ENCODE measurements around the gene APOBEC3F.
"Not testable (repeated sequence)": the region's sequence is repeated elsewhere in the genome, so short reads cannot be mapped to it uniquely, and the experiment has no call there.

APOBEC3F gene

DNA sequence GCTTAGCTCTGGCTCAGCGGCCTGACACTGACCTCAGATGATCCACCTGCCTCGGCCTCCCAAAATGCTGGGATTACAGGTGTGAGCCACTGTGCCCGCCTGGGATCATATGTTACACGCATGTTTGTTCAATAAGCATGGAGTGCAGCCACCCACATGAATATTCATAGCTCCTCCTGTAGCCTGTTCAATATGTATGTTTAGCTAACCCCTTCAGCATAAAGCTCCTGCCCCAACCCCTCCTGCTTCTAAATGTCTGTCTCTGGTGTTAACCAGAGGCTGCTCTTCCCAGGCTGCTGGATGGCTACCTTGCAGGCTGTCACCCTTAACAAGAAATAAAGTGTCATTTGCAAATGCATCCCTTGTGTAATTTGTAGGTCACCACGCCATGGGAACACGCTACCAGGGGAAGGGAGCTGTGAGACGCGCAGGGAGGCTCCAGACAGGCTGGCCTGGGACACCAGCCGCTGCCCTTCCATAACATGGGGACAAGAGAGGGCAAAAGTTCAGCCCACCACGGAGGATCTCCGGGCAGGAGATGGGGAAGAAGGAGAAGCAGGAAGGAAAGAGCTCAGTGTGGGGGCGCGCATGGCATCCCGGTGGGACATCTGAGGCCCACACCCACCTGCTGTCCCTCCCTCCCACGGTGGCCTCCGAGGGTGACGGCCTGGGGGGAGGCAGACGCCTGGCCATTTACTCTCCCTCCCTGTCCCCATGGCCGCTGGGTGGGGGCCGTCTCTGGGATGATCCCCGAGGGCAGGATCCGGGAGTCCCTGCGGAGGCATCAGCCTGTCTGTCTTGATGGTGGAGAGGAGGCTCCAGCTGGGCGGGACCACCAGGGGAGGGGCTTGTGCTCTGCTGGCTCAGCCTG is 35.7 kb downstream of the APOBEC3F start:
- DNase-seq = not testable (repeated sequence)

DNA sequence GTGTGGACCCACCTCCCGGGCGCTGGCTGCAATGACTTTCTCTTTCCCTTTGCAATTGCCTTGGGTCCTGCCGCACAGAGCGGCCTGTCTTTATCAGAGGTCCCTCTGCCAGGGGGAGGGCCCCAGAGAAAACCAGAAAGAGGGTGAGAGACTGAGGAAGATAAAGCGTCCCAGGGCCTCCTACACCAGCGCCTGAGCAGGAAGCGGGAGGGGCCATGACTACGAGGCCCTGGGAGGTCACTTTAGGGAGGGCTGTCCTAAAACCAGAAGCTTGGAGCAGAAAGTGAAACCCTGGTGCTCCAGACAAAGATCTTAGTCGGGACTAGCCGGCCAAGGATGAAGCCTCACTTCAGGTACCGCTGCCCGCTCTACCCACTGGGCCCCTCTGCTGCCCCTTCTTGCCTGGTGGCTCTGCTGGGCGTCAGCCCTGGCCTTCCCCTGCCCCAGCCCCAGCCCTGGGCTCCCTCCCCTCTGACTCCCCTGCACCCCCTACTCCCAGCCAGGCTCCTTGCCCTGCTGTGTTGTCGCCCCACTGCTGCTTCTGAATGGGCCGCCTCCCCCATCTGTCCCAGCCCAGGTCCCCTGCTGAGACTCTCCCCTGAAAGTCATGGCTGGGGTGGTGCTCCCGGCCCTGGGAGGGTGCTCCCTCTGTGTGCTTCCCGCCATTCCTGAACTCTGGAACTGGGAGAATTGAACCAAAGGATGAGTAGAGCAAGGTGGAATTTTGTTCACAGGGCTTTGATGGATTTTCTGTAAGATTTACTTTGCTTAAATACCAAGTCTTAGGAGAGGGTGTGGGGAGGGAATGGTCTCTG is 36.6 kb downstream of the APOBEC3F start, which contains the start of gene APOBEC3G:
Gene APOBEC3G, plus strand, starts transcription at position 250 of the 815 bp plus-strand sequence. Its CDS starts 87 bp downstream, at position 337.
- peak; percentile 94 for DNase-seq

GRCh38 chr22:39077912-39078311 is 37.2 kb downstream of the APOBEC3F start:
- not testable (repeated sequence) for DNase-seq

DNA sequence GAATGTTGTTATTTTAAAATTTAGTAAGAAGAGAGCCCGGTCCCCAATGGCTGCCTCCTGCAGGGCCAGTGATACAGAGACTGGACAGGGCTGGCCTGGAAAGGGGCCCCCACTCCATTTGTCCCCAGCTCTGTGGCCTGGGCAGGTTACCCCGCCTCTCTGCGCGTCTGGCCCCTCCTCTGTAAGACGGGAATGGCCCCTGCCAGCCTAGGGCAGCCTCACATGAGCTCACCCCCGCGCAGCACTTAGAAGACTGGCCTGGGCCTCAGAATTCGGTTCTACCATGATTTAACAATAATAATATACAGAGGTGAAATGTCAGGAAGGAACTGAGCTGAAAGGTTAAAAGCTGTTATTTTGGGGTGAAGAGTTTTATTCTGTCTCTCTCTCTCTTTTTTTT is 37.7 kb downstream of the APOBEC3F start:
- DNase-seq = no peak

GRCh38 chr22:39079054-39079637 is 38.5 kb downstream of the APOBEC3F start:
- not testable (repeated sequence) for DNase-seq

- DNase-seq = no peak
Observed at GRCh38 chr22:39080052-39080762, 39.5 kb downstream of the APOBEC3F start.

DNA sequence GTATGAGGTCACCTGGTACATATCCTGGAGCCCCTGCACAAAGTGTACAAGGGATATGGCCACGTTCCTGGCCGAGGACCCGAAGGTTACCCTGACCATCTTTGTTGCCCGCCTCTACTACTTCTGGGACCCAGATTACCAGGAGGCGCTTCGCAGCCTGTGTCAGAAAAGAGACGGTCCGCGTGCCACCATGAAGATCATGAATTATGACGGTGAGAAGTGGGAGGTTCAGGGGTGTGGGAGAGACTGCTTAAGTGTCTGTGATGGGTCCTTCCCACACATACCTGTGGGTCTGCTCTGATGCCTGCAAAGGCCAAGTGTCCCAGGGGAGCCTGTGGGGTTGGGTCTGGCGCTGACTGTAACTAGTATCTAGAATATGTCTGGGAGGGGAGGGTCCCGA is 40.4 kb downstream of the APOBEC3F start:
- no peak for DNase-seq

DNA sequence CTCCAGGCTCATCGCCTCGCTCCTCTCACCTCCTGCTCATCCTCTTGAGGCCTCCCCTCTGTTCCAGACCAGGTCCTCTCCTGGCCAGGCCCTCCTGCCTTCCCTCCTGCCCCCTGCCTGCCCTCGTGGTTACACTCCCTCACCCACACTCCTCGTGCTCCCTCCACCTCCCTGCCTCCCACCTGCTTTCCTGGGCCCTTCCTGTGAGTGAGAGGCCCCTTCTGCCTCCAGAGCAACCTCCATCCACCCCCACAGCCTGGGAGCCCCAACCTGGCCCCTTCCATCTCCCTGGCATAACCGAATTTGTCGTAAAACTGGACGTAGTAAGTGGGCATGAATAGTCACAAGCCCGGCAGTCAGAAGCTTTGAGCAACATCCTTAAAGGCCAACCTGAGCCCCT is 40.9 kb downstream of the APOBEC3F start:
- no peak for DNase-seq

DNA sequence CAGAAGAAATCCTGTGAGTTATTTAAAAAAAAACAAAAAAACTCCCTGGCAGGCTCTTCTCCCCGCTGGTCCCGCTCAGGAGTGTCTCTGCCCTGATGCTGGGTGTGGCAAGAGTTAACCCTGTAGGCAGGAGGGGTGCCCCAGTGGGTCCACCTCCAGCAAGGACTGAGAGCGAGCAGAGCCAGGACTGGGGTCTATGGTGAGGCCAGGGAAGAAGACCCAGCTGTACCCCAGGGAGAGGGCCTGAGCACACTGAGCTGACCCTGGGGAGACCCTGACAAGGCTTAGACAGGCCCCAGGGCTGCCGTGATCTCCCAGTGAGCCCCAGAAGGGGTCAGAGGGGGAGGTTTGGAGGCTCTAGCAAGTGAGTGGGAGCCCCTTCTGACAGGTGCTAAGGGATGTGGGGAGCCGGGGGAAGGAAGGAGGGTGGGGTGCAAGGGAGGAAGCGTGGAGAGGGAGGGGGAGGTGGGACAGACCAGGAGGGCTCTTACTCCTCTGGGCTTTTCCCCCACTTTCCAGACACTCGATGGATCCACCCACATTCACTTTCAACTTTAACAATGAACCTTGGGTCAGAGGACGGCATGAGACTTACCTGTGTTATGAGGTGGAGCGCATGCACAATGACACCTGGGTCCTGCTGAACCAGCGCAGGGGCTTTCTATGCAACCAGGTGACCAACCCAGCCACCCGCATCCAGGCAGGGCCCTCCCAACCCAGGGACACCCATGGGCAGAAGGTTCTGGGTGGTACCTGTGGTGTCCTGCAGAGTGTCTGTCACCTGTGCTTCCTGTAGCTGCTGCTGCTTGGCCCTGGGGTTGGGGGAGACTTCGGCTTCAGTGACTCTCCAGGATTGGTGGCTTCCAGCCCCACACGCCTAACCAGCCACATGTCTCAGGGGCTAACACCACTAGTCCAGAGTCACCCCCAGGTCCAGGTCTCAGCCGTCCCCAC is 42.8 kb downstream of the APOBEC3F start:
- DNase-seq = no peak

DNA sequence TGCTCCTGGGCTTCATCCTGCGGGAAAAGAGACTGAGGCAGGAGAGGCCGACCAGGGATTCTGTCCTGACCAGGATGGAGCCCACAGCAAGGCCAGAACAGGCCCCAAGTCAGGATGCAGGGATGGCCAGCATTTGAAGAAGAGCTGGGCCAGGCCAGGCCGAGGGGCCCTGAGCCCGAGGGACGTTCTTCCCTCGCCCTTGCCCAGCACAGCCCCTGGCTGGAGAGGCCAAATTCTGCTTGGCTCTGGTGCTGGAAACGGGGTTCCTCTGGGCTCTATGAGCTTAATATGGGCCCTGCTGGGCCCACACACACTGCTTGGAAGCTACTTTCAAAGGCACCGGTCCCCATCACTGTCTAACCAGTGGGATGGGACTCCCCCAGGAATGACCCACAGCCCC is 44.0 kb downstream of the APOBEC3F start:
- no peak for DNase-seq

GRCh38 chr22:39087098-39087497 is 46.4 kb downstream of the APOBEC3F start:
- DNase-seq = no peak

DNA sequence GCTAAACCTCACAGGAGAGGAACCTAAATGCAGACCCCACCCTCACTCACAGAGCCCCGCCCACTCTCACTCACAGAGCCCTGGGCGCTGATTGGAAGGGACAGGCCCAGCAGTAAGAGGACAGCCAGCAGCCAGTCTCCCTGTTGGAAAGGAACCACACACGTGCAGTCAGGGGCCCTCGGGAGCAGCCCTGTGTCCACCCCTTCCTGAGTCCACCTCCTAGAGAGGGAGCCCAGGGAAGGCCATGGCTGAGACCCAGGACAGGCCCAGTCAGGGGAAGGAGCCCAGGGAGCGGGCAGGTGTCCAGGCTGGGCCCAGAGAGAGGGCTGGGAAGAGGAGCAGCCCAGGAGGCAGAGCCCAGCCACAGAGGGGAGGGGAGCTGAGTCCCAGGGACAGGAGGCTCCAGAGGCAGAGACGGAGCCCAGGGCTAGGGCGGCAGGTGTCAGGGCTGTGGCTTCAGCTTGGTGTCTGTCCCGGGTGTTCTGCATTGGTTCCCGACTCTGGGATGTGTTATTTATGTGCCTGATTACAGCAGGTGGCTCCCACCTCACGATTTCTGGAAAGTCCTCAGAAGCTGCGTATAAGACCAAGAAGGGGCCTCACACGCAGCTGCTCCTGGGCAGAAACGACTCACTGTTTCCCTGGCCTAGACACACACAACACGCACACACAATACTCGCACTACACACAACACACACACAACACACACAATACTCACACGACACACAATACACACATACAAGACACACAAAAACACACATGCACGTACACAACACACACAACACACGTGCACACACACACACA is 47.4 kb downstream of the APOBEC3F start:
- DNase-seq = no peak

GRCh38 chr22:39088685-39089032 is 48.0 kb downstream of the APOBEC3F start:
- DNase-seq = no peak

DNA sequence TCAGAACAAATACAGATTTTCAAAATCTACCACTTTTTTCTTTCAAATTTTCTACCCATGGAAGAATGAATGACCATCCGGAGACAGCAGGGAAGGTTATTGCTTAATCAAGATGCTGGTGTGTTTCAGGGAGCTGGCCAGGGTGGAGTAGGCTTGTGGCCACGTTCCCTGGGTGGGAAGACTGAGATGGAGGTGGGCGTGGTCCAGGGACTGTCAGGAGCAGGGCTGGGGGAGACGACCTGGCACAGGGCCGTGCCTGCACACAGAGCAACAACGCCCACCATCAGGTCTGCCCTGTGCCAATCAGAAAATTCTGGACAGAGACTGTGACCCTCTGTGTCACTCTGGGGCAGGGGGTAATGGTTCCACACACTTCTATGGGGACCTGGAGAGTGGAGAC is 49.3 kb downstream of the APOBEC3F start:
- no peak for DNase-seq

DNA sequence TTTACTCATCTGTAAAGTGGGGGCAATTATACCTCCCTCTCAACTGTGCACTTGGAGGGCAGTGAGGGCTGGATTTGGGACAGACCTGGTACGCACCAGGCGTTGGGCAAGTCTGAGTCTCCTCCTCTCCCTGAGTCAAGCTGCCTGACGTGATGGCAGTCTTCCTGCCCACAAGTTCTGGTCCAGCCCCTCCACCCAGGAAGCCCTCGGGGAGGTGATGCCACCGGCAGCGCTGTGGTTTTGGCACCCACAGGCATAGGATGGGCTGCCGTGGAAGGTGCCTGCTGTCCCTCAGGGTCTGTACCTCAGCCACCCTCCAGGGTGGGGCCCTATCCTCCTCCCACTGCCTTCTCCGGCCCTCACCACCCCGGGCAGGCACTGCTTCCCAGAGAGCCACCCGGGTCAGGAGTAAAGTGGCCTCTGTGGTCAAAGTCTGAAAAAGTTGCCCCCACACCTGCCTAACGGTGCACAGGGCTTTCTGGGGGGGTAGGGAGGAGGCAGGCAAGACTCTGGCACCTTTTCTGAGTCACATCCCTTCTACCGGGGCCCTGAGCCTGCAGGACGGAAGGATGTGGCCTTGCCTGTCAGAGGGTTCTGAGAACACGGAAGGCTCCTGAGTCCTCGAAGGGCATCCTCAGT is 49.9 kb downstream of the APOBEC3F start:
- DNase-seq = no peak

DNA sequence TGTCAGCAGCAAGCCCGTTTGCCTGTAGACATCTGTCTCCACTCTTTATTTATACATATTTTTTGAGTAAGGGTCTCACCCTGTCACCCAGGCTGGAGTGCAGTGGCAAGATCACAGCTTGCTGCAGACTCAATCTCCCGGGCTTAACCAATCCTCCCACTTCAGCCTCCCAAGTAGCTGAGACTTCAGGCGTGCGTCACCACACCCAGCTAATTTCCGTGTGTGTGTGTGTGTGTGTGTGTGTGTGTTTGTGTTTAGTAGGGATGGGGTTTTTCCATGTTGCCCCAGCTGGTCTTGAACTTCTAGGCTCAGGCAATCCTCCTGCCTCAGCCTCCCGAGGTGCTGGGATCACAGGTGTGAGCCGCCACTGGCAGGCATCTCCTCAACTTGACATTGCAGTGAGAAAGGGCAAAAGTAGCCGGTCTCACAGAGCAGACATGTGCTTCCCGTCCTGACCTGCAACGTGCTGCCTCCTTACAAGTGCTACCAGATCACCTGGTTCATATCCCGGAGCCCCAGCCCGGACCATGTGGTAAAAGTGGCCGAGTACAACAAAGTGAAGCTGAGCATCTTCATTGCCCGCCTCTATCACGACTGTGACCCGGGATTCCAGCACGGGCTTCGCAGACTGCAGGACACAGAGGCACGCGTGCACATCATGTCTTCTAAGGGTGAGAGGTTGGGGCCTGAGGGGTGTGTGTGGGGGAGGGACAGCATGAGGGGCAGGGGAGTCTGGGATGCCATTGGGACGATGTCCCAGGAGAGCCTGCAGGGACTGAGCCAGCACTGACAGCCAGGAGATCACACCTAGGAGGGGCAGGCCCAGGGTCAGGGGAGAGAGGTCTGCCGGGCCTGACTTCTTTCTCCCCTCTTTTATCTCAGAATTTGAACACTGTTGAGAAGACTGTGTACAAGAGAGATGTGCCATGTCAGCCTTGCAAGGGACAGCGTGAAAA is 50.7 kb downstream of the APOBEC3F start:
- no peak for DNase-seq

DNA sequence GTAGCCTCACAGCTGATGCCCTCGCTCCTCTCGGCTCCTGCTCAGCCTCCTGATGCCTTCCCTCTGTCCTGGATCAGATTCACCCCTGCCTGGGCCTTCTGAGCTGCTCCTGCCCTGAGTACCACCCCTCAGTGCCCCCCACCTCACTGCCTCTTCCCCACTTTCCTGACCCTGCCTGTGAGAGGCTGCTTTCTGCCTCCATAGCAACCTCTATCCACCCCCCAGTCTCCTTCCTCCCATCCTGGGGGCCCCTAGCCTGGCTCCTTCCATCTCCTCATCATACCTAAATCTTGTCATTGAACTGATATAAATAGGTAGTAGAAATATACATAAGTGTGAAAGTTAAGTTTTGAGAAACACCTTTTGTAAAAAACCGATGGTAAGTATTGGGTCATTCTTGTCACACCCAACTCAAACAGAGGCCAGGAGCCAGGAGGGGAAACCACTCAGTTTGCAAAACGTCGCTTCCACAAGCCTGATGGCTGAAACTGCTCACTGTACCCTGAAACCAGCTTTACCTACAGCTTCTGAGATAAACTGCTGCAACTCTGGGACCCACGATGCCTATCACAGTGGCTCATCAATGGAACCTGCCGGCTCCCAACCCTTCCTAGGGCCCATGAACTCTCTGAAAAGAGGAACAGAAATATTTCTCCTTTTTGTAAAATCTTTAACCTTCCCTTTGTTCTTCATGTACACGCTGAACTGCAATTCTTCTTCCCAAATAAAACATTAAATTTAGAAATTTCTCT is 51.6 kb downstream of the APOBEC3F start:
- DNase-seq = peak; percentile 18

DNA sequence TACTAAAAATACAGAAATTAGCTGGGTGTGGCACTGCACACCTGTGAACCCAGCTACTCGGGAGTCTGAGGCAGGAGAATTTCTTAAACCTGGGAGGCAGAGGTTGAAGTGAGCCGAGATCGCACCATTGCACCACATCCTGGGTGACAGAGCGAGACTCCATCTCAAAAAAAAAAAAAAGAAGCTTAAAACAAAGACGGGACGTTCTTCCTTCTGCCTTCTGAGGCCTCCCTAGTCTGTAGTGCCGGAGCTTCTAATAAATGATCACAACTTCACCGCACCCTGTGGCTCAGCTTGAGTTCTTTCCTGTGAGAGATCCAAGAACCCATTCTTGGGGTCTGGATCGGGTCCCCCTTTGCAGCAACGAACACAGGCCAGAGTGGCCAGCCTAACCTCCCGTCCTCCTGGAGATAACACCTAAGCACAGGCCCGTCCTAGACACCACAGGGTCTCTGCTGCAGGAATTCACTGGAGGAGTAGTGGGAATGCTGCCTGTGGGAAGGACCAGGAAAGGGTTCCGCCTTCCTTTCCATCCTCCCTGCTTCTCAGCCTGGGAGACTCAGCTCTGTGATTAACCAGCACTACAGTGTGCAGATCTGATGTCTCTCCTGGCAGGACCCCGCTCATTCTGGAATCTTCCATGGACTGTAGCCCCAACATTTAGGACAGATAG is 54.2 kb downstream of the APOBEC3F start:
- DNase-seq = no peak

All from OCI-M1 (cell line).